ENCODE data around the gene SPATA20.

The SPATA20 gene

GRCh38 chr17:50545311-50545710, 1.7 kb upstream of the SPATA20 start:
- peak overlapping the region; percentile 100; the same call in 1 of the 2 replicates for H3K27ac ChIP-seq
- no peak for TF ChIP-seq CTCF (IDR thresholded peaks at IDR 0.05)
- TF ChIP-seq ZFX (IDR thresholded peaks at IDR 0.05; ENCODE audit: borderline replicate concordance), result no peak

GRCh38 chr17:50546701-50547034, 306 bp upstream of the SPATA20 start:
- TF ChIP-seq CTCF (IDR thresholded peaks at IDR 0.05) (no peak), ZFX (IDR thresholded peaks at IDR 0.05; ENCODE audit: borderline replicate concordance) (no peak)
- peak overlapping the region; percentile 85 for H3K27ac ChIP-seq

GRCh38 chr17:50547736-50548083, 736 bp downstream of the SPATA20 start:
- TF ChIP-seq ZFX (IDR thresholded peaks at IDR 0.05; ENCODE audit: borderline replicate concordance) (no peak), CTCF (IDR thresholded peaks at IDR 0.05) (no peak)
- peak overlapping the region; percentile 85 for H3K27ac ChIP-seq

- H3K27ac ChIP-seq, result peak overlapping the region; percentile 85
- TF ChIP-seq CTCF (IDR thresholded peaks at IDR 0.05), result no peak
- TF ChIP-seq ZFX (IDR thresholded peaks at IDR 0.05; ENCODE audit: borderline replicate concordance), result no peak
Measured at GRCh38 chr17:50548831-50549230, 1.9 kb downstream of the SPATA20 start.

GRCh38 chr17:50549256-50549941, 2.4 kb downstream of the SPATA20 start:
- no peak overlapping the region for H3K27ac ChIP-seq
- TF ChIP-seq ZFX (IDR thresholded peaks at IDR 0.05; ENCODE audit: borderline replicate concordance) (no peak), CTCF (IDR thresholded peaks at IDR 0.05) (no peak)

GRCh38 chr17:50549969-50550368, 3.0 kb downstream of the SPATA20 start:
- H3K27ac ChIP-seq, result no peak overlapping the region
- TF ChIP-seq CTCF (IDR thresholded peaks at IDR 0.05) (no peak), ZFX (IDR thresholded peaks at IDR 0.05; ENCODE audit: borderline replicate concordance) (no peak)

- no peak overlapping the region for H3K27ac ChIP-seq
- TF ChIP-seq ZFX (IDR thresholded peaks at IDR 0.05; ENCODE audit: borderline replicate concordance), result no peak
- peak; percentile 60 for TF ChIP-seq CTCF (IDR thresholded peaks at IDR 0.05)
Measured at GRCh38 chr17:50550661-50551432, 3.9 kb downstream of the SPATA20 start.
